GM12891 (cell line): ENCODE data around the gene COL6A1.

Experiments used
- PAX5 ChIP-seq: IDR thresholded peaks from 2 replicates; pipeline ENCODE4 v1.6.1; 2011; ENCODE audit warnings: low read length, moderate library complexity, mild to moderate bottlenecking; ENCODE audit not compliant: insufficient read depth, severe bottlenecking
- POLR2A ChIP-seq: IDR thresholded peaks from 2 replicates; pipeline ENCODE4 v1.6.1; 2011; ENCODE audit warnings: low read depth, low read length, control low read depth
- POLR2AphosphoS5 ChIP-seq: IDR thresholded peaks from 2 replicates; pipeline ENCODE4 v1.6.1; 2011; ENCODE audit warnings: low read depth, low read length, control low read depth
- SPI1 ChIP-seq: IDR thresholded peaks from 2 replicates; pipeline ENCODE4 v1.6.1; 2011; ENCODE audit warnings: low read depth, low read length, control low read depth
- TAF1 ChIP-seq: IDR thresholded peaks from 2 replicates; pipeline ENCODE4 v1.6.1; 2011; ENCODE audit warnings: low read depth, low read length, control low read depth

GRCh38 chr21:45977396-45977795 is 4.2 kb upstream of the COL6A1 start:
- TF ChIP-seq POLR2A (no peak), TAF1 (no peak), PAX5 (no peak), SPI1 (no peak), POLR2AphosphoS5 (no peak)
